CD4-positive, alpha-beta T cell treated with Interleukin-10 for 1 hour (primary cell): ENCODE data around the gene NPIPA7.
"Not testable (repeated sequence)": the region's sequence is repeated elsewhere in the genome, so short reads cannot be mapped to it uniquely, and the experiment has no call there.

Source experiments
- DNase-seq: peaks from one replicate; pipeline ENCODE4 v3.0.0-alpha.2; 2020

The NPIPA7 gene

DNA sequence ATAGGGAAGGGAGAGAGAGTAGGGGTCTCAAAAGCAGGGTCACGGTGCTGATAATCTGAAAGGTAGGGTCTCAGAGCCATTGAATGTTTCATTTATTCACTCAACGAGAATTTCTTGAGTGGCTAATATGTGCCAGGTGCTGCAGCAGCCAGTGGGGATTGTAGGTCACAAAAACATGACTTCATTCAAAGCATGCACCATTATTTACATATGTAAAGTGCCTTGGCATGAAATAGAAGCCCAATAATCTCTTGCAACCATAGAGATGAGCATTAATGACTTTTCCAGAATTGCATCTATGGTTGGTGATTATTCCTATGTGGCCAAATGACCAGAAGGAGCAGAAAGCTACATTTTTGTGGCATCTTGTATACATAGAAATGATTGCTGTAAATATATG, 46.2 kb downstream of the NPIPA7 start:
- not testable (repeated sequence) for DNase-seq

DNA sequence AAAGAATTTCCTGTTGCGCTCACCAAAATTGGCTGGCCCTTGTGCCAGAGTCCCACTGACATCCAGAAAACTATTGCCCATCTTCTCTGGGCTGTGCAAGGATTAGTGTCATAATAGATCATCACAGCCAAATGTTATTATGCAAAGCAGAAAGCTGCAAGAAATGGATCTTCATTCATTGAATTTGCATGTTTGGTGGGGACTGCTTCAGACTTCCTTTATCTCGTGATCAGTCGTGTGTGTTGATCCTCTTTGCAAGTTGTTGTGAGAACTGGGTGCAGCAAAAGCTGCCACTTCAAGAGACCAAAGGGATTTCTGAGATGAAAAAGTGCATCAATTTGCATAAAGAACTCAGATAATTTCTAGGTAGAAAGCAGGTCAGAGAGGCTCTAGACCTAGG, 52.2 kb downstream of the NPIPA7 start:
- not testable (repeated sequence) for DNase-seq

DNA sequence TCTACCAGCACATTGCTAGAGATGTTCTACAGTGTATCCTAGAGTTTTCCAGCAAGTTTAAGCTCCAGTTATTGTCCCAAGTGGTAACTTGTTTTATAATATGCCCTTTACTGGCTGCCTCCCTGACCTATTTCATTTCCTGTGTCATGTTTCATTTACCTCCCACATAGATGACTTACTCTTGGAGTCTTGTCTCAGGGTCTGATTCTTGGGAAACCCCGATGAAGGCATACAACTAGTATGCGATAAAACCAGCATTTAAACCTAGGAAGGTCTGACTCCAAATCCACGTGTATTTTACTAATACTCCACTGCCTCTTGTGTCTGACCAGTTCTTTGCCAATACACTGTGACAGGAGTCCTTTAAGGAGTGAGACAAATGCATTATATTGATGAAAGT, 55.8 kb downstream of the NPIPA7 start:
- DNase-seq: not testable (repeated sequence)

DNA sequence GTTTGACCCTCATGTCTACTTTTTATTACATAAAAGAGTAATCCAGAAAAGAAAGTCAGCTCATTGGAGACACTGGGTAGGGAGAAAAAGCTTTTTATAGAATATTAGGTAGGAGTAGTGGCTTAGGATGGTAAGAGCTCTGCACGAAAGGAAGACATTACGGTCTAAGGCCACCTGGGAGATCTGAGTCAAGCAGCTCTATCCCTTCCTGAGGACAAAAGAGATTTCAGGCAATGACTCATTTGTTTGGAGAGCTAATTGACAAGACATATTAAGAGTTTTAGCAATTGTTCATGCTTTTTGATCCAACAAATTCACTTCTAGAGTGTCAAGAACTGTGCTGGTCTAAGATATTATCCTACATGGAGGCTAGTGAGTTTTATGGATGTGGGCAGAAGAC, 62.5 kb downstream of the NPIPA7 start:
- not testable (repeated sequence) for DNase-seq
